Ascending aorta (tissue), 2 donors: ENCODE measurements around the gene PITPNB. TPM values are rescaled to one million over a fixed set of nuclear protein-coding genes. Genes with fewer than 3 reads are reported as not detected.

ENCODE experiments used
- DNase-seq, 2 donors: peaks; one replicate each; pipeline ENCODE4 v3.0.0-alpha.2; 2019; ENCODE audit warnings: low spot score in 2 of 2
- H3K27ac ChIP-seq, 2 donors: fragments of 200-600 bp; sonication (generic); one replicate each; pipeline ENCODE4 v1.5.1; 2016 to 2017; ENCODE audit warnings: mild to moderate bottlenecking in 1 of 2
- H3K27me3 ChIP-seq: fragments of 200-600 bp; sonication (generic); one replicate; pipeline ENCODE4 v1.5.1; 2017
- H3K36me3 ChIP-seq, 2 donors: fragments of 200-600 bp; sonication (generic); one replicate each; pipeline ENCODE4 v1.5.1; 2016
- H3K4me1 ChIP-seq, 2 donors: fragments of 200-600 bp; sonication (generic); one replicate each; pipeline ENCODE4 v1.5.1; 2016 to 2017; ENCODE audit warnings: mild to moderate bottlenecking in 1 of 2
- H3K4me3 ChIP-seq, 2 donors: fragments of 200-600 bp; sonication (generic); one replicate each; pipeline ENCODE4 v1.5.1; 2016 to 2017; ENCODE audit warnings: mild to moderate bottlenecking in 1 of 2
- H3K9me3 ChIP-seq, 2 donors: fragments of 200-600 bp; sonication (generic); one replicate each; pipeline ENCODE4 v1.5.1; 2016
- intact Hi-C: fragments of 100-400 bp; cut with DNase I; formaldehyde crosslinking; loops from one replicate; pipeline ENCODE4 v1.15.1; 2023
- total RNA-seq: library from RNA; depleted of rRNA; stranded (reverse); fragments of >200 nt; gene quantifications from one replicate; pipeline ENCODE4 v1.1.0, GENCODE V29; 2016
- TF ChIP-seq, protein P1 (sequence below), 3 experiments: fragments of 200-600 bp in 2 of 3; fragments of 450-650 bp in 1 of 3; sonication (generic) in 2 of 3; IDR thresholded peaks; one replicate each; pipeline ENCODE4 v1.5.1; 2016 to 2019; ENCODE audit warnings: antibody characterized with exemption in 3 of 3, mild to moderate bottlenecking in 1 of 3, moderate library complexity in 1 of 3

PITPNB gene
- total RNA-seq, 1 donor from 2014 or later = 42.1 TPM

DNA sequence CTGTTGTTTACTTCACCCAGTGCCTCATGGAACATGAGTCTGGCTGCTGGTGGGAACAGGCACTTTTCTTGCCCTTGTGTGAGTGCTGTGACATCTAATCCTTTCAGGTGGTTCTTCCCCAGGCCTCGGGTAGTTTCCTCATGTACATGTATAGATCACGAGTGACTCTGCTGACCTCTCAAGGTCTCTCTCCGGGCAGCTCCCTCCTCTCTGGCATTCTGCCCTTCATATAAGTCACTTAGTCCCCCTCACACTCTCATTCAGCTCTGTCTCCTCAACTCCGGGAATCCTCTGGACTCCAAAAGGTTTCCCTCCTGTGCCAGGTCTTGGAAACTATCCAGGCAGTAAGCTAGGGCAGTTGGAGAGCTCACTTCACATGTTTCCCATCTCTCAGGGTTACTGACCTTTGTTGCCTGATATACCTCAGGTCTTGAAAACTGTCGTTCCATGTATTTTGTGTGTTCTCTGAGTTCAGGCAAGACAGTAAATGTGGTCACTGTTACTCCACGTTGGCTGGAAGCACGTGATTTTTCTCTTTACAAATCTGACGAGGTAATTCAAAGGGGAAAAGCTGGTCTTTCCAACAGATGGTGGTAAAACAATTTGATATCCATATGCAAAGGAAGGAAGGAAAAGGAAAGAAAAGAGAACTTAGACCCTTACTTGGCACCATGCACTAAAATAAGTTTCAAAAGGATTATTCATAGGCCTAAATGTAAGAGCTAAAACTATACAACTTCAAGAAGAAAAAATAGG is 40.5 kb upstream of the PITPNB start:
- no peaks in the 10 kb centered on the region for H3K36me3 ChIP-seq
- no peak overlapping the region for H3K4me3 ChIP-seq
- intact Hi-C loops = no loop called here
- H3K27me3 ChIP-seq = no peaks in the 10 kb centered on the region
- DNase-seq = no peak
- TF ChIP-seq, protein P1, sequence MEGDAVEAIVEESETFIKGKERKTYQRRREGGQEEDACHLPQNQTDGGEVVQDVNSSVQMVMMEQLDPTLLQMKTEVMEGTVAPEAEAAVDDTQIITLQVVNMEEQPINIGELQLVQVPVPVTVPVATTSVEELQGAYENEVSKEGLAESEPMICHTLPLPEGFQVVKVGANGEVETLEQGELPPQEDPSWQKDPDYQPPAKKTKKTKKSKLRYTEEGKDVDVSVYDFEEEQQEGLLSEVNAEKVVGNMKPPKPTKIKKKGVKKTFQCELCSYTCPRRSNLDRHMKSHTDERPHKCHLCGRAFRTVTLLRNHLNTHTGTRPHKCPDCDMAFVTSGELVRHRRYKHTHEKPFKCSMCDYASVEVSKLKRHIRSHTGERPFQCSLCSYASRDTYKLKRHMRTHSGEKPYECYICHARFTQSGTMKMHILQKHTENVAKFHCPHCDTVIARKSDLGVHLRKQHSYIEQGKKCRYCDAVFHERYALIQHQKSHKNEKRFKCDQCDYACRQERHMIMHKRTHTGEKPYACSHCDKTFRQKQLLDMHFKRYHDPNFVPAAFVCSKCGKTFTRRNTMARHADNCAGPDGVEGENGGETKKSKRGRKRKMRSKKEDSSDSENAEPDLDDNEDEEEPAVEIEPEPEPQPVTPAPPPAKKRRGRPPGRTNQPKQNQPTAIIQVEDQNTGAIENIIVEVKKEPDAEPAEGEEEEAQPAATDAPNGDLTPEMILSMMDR (IDR thresholded peaks at IDR 0.05) = no peak
- peak overlapping the region in 1 of 2 donors; percentile 12 for H3K27ac ChIP-seq
- no peaks in the 10 kb centered on the region for H3K9me3 ChIP-seq
- H3K4me1 ChIP-seq = peaks cover 0 to 5% of the 10 kb centered on the region in 2 donors

DNA sequence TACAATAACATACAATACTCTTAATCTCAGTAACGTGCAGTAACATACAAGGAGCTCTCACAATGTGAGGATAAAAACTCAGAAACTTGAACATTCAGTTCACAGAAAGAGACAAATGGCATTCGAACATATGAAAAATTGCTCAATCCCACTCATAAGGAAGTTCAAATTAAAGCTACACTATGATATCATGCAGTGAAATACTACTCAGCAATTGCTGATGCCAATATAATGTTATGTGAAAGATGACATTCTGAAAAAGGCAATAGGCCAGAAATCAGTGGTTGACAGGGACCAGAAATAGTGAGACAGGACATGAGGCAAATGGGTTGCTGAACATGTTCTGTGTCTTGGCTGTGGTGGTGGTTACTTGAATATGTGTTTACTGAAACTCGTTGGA is 33.7 kb upstream of the PITPNB start:
- Histone ChIP-seq H3K27me3 (no peaks in the 10 kb centered on the region), H3K4me3 (no peak overlapping the region), H3K9me3 (no peaks in the 10 kb centered on the region), H3K27ac (no peak overlapping the region), H3K4me1 (peaks cover 0 to 6% of the 10 kb centered on the region in 2 donors), H3K36me3 (no peaks in the 10 kb centered on the region)
- DNase-seq = no peak
- TF ChIP-seq, protein P1 (IDR thresholded peaks at IDR 0.05) = no peak
- intact Hi-C loops = no loop called here

DNA sequence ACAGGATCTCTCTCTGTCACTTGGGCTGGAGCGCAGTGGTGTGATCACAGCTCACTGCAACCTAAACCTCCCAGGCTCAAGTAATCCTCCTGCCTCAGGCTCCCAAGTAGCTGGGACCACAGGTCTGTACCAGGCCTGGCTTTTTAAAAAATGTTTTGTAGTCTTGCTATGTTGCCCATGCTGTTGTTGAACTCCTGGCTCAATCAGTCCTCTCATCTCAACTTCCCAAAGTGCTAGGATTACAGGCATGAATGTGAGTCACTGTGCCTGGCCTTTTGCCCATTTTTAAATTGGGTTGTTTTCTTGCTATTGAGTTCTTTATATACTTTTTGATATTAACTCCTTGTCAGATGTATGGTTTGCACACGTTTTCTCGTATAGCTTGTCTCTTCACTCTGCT is 33.0 kb upstream of the PITPNB start:
- H3K36me3 ChIP-seq = no peaks in the 10 kb centered on the region
- TF ChIP-seq, protein P1 (IDR thresholded peaks at IDR 0.05) = no peak
- peaks cover 0 to 6% of the 10 kb centered on the region in 2 donors for H3K4me1 ChIP-seq
- intact Hi-C loops = no loop called here
- H3K27ac ChIP-seq = no peak overlapping the region
- H3K4me3 ChIP-seq = no peak overlapping the region
- no peaks in the 10 kb centered on the region for H3K27me3 ChIP-seq
- DNase-seq = no peak
- no peaks in the 10 kb centered on the region for H3K9me3 ChIP-seq

DNA sequence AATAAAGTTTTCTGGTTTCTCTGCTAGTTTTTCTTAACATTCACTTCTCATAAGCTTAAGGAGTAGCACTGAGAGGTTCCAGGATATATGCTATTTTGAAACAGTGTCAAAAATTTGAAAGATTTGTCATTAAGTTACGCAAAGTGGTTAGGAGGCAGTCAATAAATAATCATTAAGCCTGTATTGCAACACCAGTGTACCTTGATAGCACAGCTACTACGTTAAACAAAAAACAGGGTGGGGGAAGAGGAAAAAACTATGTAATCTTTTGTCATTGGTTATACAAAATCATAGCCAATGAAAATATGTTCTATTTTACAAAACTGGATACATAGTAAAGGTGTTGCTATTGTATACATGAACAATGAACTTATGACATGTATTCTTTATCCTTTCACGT is 30.4 kb upstream of the PITPNB start:
- Histone ChIP-seq H3K9me3 (no peaks in the 10 kb centered on the region), H3K27ac (no peak overlapping the region), H3K4me1 (peaks cover 0 to 6% of the 10 kb centered on the region in 2 donors), H3K36me3 (no peaks in the 10 kb centered on the region), H3K4me3 (no peak overlapping the region), H3K27me3 (no peaks in the 10 kb centered on the region)
- intact Hi-C loops = no loop called here
- no peak for DNase-seq
- TF ChIP-seq, protein P1 (IDR thresholded peaks at IDR 0.05) = no peak

DNA sequence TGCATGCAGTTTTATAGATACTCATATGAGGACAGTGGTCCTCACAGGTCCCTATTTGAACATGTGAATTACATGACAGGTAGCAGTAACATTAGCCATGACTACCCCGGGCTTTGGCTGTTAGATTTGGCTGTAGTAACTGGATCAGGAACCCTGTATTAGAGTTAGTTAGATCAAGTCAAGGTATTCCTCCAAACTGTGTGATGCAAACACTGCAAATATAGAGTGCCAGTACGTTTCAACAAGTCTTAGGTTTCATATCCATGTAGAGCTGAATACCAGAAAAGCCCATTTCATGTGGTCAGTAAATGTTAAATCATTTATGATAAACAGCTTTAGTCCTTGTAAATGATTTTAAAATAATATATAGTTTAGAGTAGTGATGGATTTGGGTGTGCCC is 29.5 kb upstream of the PITPNB start:
- no peak for DNase-seq
- TF ChIP-seq, protein P1 (IDR thresholded peaks at IDR 0.05) = no peak
- peaks cover 0 to 6% of the 10 kb centered on the region in 2 donors for H3K4me1 ChIP-seq
- no peak overlapping the region for H3K4me3 ChIP-seq
- intact Hi-C loops = no loop called here
- no peaks in the 10 kb centered on the region for H3K36me3 ChIP-seq
- H3K27me3 ChIP-seq = no peaks in the 10 kb centered on the region
- H3K27ac ChIP-seq = no peak overlapping the region
- no peaks in the 10 kb centered on the region for H3K9me3 ChIP-seq
